H1 (cell line): ENCODE measurements around the gene CATSPERD. TPM values are rescaled to one million over a fixed set of nuclear protein-coding genes. Genes with fewer than 3 reads are reported as not detected.

ENCODE experiments used
- CTCF ChIA-PET: fragments of 300-600 bp; sonication (Branson Sonifier 250); formaldehyde crosslinking; loops from one replicate; lab custom pipeline; 2021; ENCODE audit not compliant: partially characterized antibody; lab: Charles Lee
- POLR2A ChIA-PET: fragments of 300-600 bp; sonication (Branson Sonifier 250); formaldehyde crosslinking; loops from one replicate; lab custom pipeline; 2021; ENCODE audit warnings: inconsistent platforms; ENCODE audit not compliant: partially characterized antibody; lab: Charles Lee
- DNase-seq, 2 experiments: peaks; one replicate each; pipeline versions ENCODE4 v3.0.0 to v3.0.0-alpha.2; 2010 to 2022; ENCODE audit warnings: low spot score in 2 of 2, low read depth in 1 of 2, mixed read lengths in 1 of 2
- FAIRE-seq: peaks from 2 replicates; lab custom pipeline; 2011; peaks lifted over from hg19 to GRCh38; lab: Jason Lieb, UNC
- H2AFZ ChIP-seq: 2 replicates; pipeline ENCODE4 v1.8.1; 2012; ENCODE audit warnings: low read length, inconsistent platforms
- H2AK5ac ChIP-seq: 2 replicates; pipeline ENCODE4 v1.6.1; 2013; ENCODE audit warnings: low read depth, low read length
- H2BK120ac ChIP-seq: replicated peaks from 2 replicates; pipeline ENCODE3; 2013; ENCODE audit warnings: low read depth, low read length, inconsistent platforms
- H2BK12ac ChIP-seq: 2 replicates; pipeline ENCODE4 v1.6.1; 2013; ENCODE audit warnings: low read depth, low read length
- H2BK15ac ChIP-seq: 2 replicates; pipeline ENCODE4 v1.6.1; 2013; ENCODE audit warnings: low read length
- H2BK20ac ChIP-seq: 2 replicates; pipeline ENCODE4 v1.6.1; 2013; ENCODE audit warnings: low read length
- H2BK5ac ChIP-seq: 2 replicates; pipeline ENCODE4 v1.6.1; 2013; ENCODE audit warnings: low read depth, low read length
- H3K14ac ChIP-seq: 2 replicates; pipeline ENCODE4 v1.6.1; 2013; ENCODE audit warnings: inconsistent platforms; ENCODE audit not compliant: insufficient read length
- H3K18ac ChIP-seq: 2 replicates; pipeline ENCODE4 v1.6.1; 2013; ENCODE audit warnings: low read length; ENCODE audit errors: extremely low read depth
- H3K23ac ChIP-seq: 2 replicates; pipeline ENCODE4 v1.6.1; 2013; ENCODE audit warnings: inconsistent platforms; ENCODE audit not compliant: insufficient read length
- H3K23me2 ChIP-seq: 2 replicates; pipeline ENCODE4 v1.6.1; 2013; ENCODE audit warnings: low read depth, low read length
- H3K27ac ChIP-seq: 2 replicates; pipeline ENCODE4 v1.6.1; 2011; ENCODE audit warnings: low read depth, low read length, inconsistent platforms
- H3K27me3 ChIP-seq, 4 experiments: replicated peaks in 1 of 4; 1 replicate in 1 of 4; 2 replicates in 3 of 4; pipeline versions ENCODE4 v1.6.1 to v1.8.1; 2011 to 2013; ENCODE audit warnings: low read length in 3 of 4, mild to moderate bottlenecking in 3 of 4, inconsistent platforms in 2 of 4, mixed read lengths in 2 of 4, moderate library complexity in 1 of 4; ENCODE audit not compliant: control insufficient read depth in 3 of 4, insufficient read depth in 3 of 4; ENCODE audit errors: extremely low read depth in 1 of 4
- H3K36me3 ChIP-seq, 4 experiments: 2 replicates each; pipeline versions ENCODE4 v1.6.1 to v1.8.1; 2011 to 2013; ENCODE audit warnings: mild to moderate bottlenecking in 4 of 4, low read length in 3 of 4, moderate library complexity in 2 of 4, control low read depth in 1 of 4, inconsistent platforms in 1 of 4; ENCODE audit not compliant: insufficient read depth in 4 of 4, control insufficient read depth in 2 of 4
- H3K4ac ChIP-seq: replicated peaks from 2 replicates; pipeline ENCODE3; 2013; ENCODE audit warnings: low read length, low read depth, mixed read lengths, inconsistent platforms; ENCODE audit not compliant: insufficient read length
- H3K4me1 ChIP-seq, 4 experiments: replicated peaks in 1 of 4; 1 replicate in 1 of 4; 2 replicates in 3 of 4; pipeline versions ENCODE4 v1.6.1 to v1.8.1; 2011 to 2013; ENCODE audit warnings: low read length in 3 of 4, inconsistent platforms in 2 of 4, mixed read lengths in 1 of 4; ENCODE audit not compliant: insufficient read depth in 4 of 4, control insufficient read depth in 3 of 4
- H3K4me2 ChIP-seq, 2 experiments: 2 replicates each; pipeline versions ENCODE4 v1.6.1 to v1.8.1; 2011 to 2013; ENCODE audit warnings: low read depth in 2 of 2, low read length in 2 of 2, control low read depth in 1 of 2, inconsistent platforms in 1 of 2, mild to moderate bottlenecking in 1 of 2; ENCODE audit not compliant: insufficient read depth in 1 of 2
- H3K4me3 ChIP-seq, 4 experiments: fragments of 200-600, 300-600 bp in 1 of 4; sonication (generic), shearing (Covaris generic), sonication (Bioruptor Twin) in 1 of 4; 2 replicates each; pipeline versions ENCODE4 v1.5.1 to v1.8.1; 2011 to 2016; ENCODE audit warnings: low read length in 4 of 4, low read depth in 3 of 4, control low read depth in 2 of 4, inconsistent platforms in 2 of 4, mild to moderate bottlenecking in 2 of 4, mixed read lengths in 1 of 4, moderate library complexity in 1 of 4; ENCODE audit not compliant: insufficient read depth in 2 of 4; ENCODE audit errors: extremely low read depth in 1 of 4
- H3K56ac ChIP-seq: replicated peaks from 2 replicates; pipeline ENCODE3; 2013; ENCODE audit warnings: low read depth, mild to moderate bottlenecking, mixed read lengths, low read length, inconsistent platforms; ENCODE audit not compliant: insufficient read length
- H3K79me1 ChIP-seq: 2 replicates; pipeline ENCODE4 v1.6.1; 2013; ENCODE audit warnings: low read depth, low read length, control low read depth
- H3K79me2 ChIP-seq, 2 experiments: 2 replicates each; pipeline versions ENCODE4 v1.6.1 to v1.8.1; 2012 to 2013; ENCODE audit warnings: low read length in 2 of 2, mild to moderate bottlenecking in 2 of 2, inconsistent platforms in 1 of 2; ENCODE audit not compliant: insufficient read depth in 2 of 2, control insufficient read depth in 1 of 2
- H3K9ac ChIP-seq, 4 experiments: replicated peaks in 1 of 4; 1 replicate in 1 of 4; 2 replicates in 3 of 4; pipeline versions ENCODE4 v1.6.1 to v1.8.1; 2011 to 2013; ENCODE audit warnings: low read depth in 3 of 4, low read length in 3 of 4, control low read depth in 2 of 4, mild to moderate bottlenecking in 2 of 4, moderate library complexity in 2 of 4, inconsistent platforms in 1 of 4; ENCODE audit errors: extremely low read depth in 1 of 4
- H3K9me3 ChIP-seq, 2 experiments: 2 replicates each; pipeline versions ENCODE4 v1.6.1 to v1.8.1; 2012 to 2013; ENCODE audit warnings: mild to moderate bottlenecking in 2 of 2, moderate library complexity in 2 of 2, control low read depth in 1 of 2, inconsistent platforms in 1 of 2, low read depth in 1 of 2, low read length in 1 of 2, mixed read lengths in 1 of 2; ENCODE audit not compliant: insufficient read depth in 2 of 2
- H4K20me1 ChIP-seq, 2 experiments: replicated peaks in 1 of 2; 2 replicates each; pipeline versions ENCODE3 to v1.8.1; 2011 to 2013; ENCODE audit warnings: inconsistent platforms in 2 of 2, low read length in 2 of 2, mild to moderate bottlenecking in 1 of 2; ENCODE audit not compliant: insufficient read depth in 2 of 2, control insufficient read depth in 1 of 2
- H4K5ac ChIP-seq: 2 replicates; pipeline ENCODE4 v1.6.1; 2013; ENCODE audit warnings: low read length, low read depth, mixed read lengths, inconsistent platforms; ENCODE audit not compliant: insufficient read length
- H4K8ac ChIP-seq: 2 replicates; pipeline ENCODE4 v1.8.0; 2013; ENCODE audit warnings: mild to moderate bottlenecking, moderate library complexity, low read length, inconsistent platforms; ENCODE audit not compliant: insufficient read depth; ENCODE audit errors: extremely low read depth
- H4K91ac ChIP-seq: replicated peaks from 2 replicates; pipeline ENCODE3; 2013; ENCODE audit warnings: low read length, mixed read lengths, inconsistent platforms; ENCODE audit not compliant: insufficient read length
- ASH2L ChIP-seq: fragments of 200-600, 300-600 bp; sonication (generic); IDR thresholded peaks from one replicate; pipeline ENCODE4 v1.7.1; 2017; ENCODE audit warnings: low read length
- CBX5 ChIP-seq: fragments of 300-800, 300-1000 bp; sonication (generic); IDR thresholded peaks from 2 replicates; pipeline ENCODE4 v1.7.1; 2016; ENCODE audit warnings: antibody characterized with exemption, low read length, low read depth
- CREB1 ChIP-seq: IDR thresholded peaks from 2 replicates; pipeline ENCODE4 v1.6.1; 2012; ENCODE audit warnings: inconsistent platforms
- GTF2F1 ChIP-seq: IDR thresholded peaks from 2 replicates; pipeline ENCODE4 v1.6.1; 2012; ENCODE audit warnings: low read depth, low read length, improper control_type of control experiment, borderline replicate concordance
- KDM1A ChIP-seq: fragments of 200-600, 300-600 bp; sonication (generic); IDR thresholded peaks from 2 replicates; pipeline ENCODE4 v1.7.1; 2016; ENCODE audit warnings: mild to moderate bottlenecking, low read length, borderline replicate concordance
- POLR2AphosphoS5 ChIP-seq: IDR thresholded peaks from 2 replicates; pipeline ENCODE4 v1.6.1; 2011; ENCODE audit warnings: low read depth, low read length
- SAP30 ChIP-seq: fragments of 300-600 bp; sonication (generic); IDR thresholded peaks from 2 replicates; pipeline ENCODE4 v1.7.1; 2012; ENCODE audit warnings: low read length, moderate library complexity, mild to moderate bottlenecking, inconsistent platforms; ENCODE audit not compliant: insufficient read depth, insufficient replicate concordance
- SP4 ChIP-seq: IDR thresholded peaks from 2 replicates; pipeline ENCODE4 v1.6.1; 2012; ENCODE audit warnings: low read length, inconsistent platforms
- WGBS, 2 experiments: shearing (Covaris generic) in 1 of 2; methylation state at CpG; one replicate each; pipeline versions ENCODE4 v1.1.6 to v1.1.7; 2013 to 2015; ENCODE audit warnings: low lambda C conversion rate in 2 of 2, mixed read lengths in 2 of 2, inconsistent platforms in 1 of 2, low coverage in 1 of 2, missing lambda C conversion rate in 1 of 2; ENCODE audit not compliant: insufficient replicate concordance in 2 of 2, insufficient coverage in 1 of 2, insufficient read length in 1 of 2; ENCODE audit errors: extremely low coverage in 1 of 2, missing lambda C conversion rate in 1 of 2; 5-methylcytosine and 5-hydroxymethylcytosine counted together
- polyA plus RNA-seq, 7 experiments: library from polyadenylated mRNA; depleted of rRNA in 3 of 7; stranded (reverse) in 5 of 7; unstranded in 2 of 7; fragments of >200 nt in 5 of 7; fragments of 200-250 nt in 2 of 7; gene quantifications; 1 replicate in 5 of 7; 2 replicates in 1 of 7; 4 replicates in 1 of 7; pipeline versions ENCODE4 v1.2.1 to v1.2.3, GENCODE V29; 2011 to 2013; ENCODE audit warnings: missing spikeins in 2 of 7, mixed read lengths in 2 of 7
- total RNA-seq: library from RNA; stranded (reverse); fragmentation: NEBNext Ultra II Directional; extraction: Animal tissue kit (Norgen Biotek cat#: 25700); gene quantifications from 2 replicates; pipeline ENCODE4 v1.2.1, GENCODE V29; 2021
- TF ChIP-seq, protein P1 (sequence below): IDR thresholded peaks from 2 replicates; pipeline ENCODE4 v1.6.1; 2012; ENCODE audit warnings: inconsistent platforms
- TF ChIP-seq, protein P2 (sequence below): IDR thresholded peaks from 2 replicates; pipeline ENCODE4 v1.6.1; 2011; ENCODE audit warnings: low read depth, mild to moderate bottlenecking, low read length; ENCODE audit not compliant: insufficient read depth

The CATSPERD gene
- total and polyA plus RNA-seq, 2 of the 8 experiments (the other 6 are each of a cell fraction or from before 2014, with no cell fraction given) = 0.12 TPM; not detected in 1

DNA sequence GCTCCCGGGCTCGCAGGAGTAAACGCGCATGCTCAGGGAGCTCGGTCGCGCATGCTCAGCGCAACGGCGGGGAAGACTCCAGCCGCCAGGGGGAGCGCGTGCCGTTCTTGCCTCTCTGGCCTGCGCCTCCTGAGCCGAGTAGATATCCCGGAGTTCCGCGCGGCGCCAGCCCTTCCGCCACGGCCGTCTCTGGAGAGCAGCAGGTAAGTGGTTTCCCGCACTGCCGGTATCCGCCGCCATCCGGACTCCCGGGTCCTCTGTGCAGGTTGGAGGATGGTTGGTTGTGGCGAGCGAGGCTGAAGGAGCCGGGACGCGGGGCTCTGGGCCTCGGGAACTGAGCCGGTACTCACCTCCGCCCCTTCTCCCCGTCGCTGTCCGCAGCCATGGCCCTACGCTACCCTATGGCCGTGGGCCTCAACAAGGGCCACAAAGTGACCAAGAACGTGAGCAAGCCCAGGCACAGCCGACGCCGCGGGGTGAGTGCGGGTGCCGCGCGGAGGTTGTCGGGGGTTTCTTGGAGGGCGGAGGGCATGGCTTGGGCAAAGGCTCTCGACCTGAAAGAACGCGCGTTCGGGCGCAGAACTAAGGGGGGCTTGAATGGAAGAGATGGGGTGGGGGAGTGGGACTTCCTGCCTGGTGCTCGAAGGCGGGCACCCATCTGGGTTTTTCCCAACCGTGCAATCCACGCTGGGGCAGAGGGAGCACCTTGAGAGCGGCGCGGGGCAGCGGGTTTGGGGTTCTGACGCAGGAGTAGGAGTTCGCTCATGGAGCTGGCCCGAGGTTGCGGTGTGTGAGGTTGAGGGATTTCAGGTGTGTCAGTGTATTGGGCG, 30.1 kb upstream of the CATSPERD start, which contains the start of gene RPL36:
Gene RPL36 (plus strand): TSS at position 171 of the 830 bp plus-strand sequence. CDS start 213 bp downstream, at position 384.
- Histone ChIP-seq H4K91ac (peak within 1 kb of the TSS; percentile 13), H4K20me1 (peaks cover 34 to 38% of the 10 kb centered on the region in 2 experiments), H3K56ac (peak within 1 kb of the TSS; percentile 81), H3K79me1 (peaks cover 6% of the 10 kb centered on the region), H3K79me2 (peaks cover 10 to 39% of the 10 kb centered on the region in 2 experiments), H3K4me3 (peak within 1 kb of the TSS; percentile 64 to 99 (median 83)), H3K23me2 (peaks cover 5% of the 10 kb centered on the region; the same call in 1 of the 2 replicates), H4K8ac (peak within 1 kb of the TSS; percentile 98; the same call in 1 of the 2 replicates), H3K18ac (peak within 1 kb of the TSS; percentile 85), H2BK120ac (no peak within 1 kb of the TSS), H2AFZ (no peak within 1 kb of the TSS), H3K14ac (no peak within 1 kb of the TSS), H3K4me2 (peak within 1 kb of the TSS; percentile 61 to 67), H2BK12ac (no peak within 1 kb of the TSS), H3K9me3 (no peaks in the 10 kb centered on the region), H3K23ac (no peak within 1 kb of the TSS), H3K27ac (peak within 1 kb of the TSS; percentile 89), H3K27me3 (no peaks in the 10 kb centered on the region), H3K4me1 (peaks cover 0 to 4% (median 1%) of the 10 kb centered on the region in 4 experiments; a peak in 3 of 7 replicates), H3K4ac (peak within 1 kb of the TSS; percentile 82), H2BK20ac (no peak within 1 kb of the TSS), H2BK5ac (peak within 1 kb of the TSS; percentile 97), H4K5ac (peak within 1 kb of the TSS; percentile 60), H2AK5ac (peak within 1 kb of the TSS; percentile 65; the same call in 1 of the 2 replicates), H3K9ac (peak within 1 kb of the TSS; percentile 83 to 100 (median 96)), H2BK15ac (no peak within 1 kb of the TSS), H3K36me3 (peaks cover 28 to 45% (median 41%) of the 10 kb centered on the region in 4 experiments)
- DNase-seq (peak; percentile 90 to 100), FAIRE-seq (peak; percentile 75)
- ChIA-PET CTCF (interaction anchor here (0.7 to 4.9 kb wide), 25 partner anchors 9 to 578 kb away, joined by 3 to 26 read pairs (median 4); partner anchors contain the start of genes SAFB and SAFB2), POLR2A (interaction anchor here (0.6 to 15.6 kb wide), 64 partner anchors 8 to 1281 kb away, joined by 3 to 620 read pairs (median 4); partner anchors contain the start of genes CATSPERD, DUS3L, HSD11B1L and LONP1)
- 1% methylated on average over 64 of the region's 73 CpGs; no CpG with 5 or more reads in 1 of the 2 experiments for WGBS, 2 experiments
- TF ChIP-seq CBX5 = no peak
- peak; percentile 61; the same call in 1 of the 2 replicates for TF ChIP-seq CREB1
- no peak for TF ChIP-seq KDM1A
- peak; percentile 34; the same call in 1 of the 2 replicates for TF ChIP-seq SP4
- TF ChIP-seq POLR2AphosphoS5 = peak; percentile 99
- peak; percentile 15 for TF ChIP-seq SAP30
- peak; percentile 96 for TF ChIP-seq GTF2F1
- TF ChIP-seq, protein P1, sequence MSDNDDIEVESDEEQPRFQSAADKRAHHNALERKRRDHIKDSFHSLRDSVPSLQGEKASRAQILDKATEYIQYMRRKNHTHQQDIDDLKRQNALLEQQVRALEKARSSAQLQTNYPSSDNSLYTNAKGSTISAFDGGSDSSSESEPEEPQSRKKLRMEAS = peak; percentile 74; the same call in 1 of the 2 replicates
- TF ChIP-seq, protein P2, sequence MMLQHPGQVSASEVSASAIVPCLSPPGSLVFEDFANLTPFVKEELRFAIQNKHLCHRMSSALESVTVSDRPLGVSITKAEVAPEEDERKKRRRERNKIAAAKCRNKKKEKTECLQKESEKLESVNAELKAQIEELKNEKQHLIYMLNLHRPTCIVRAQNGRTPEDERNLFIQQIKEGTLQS = peak; percentile 83
- TF ChIP-seq ASH2L = peak; percentile 31
